ENCODE data around the gene PCDHGB5.
"Not testable (repeated sequence)": the region's sequence is repeated elsewhere in the genome, so short reads cannot be mapped to it uniquely, and the experiment has no call there.

Gene PCDHGB5

GRCh38 chr5:141422742-141423291 is 25.1 kb downstream of the PCDHGB5 start:
- Histone ChIP-seq H3K4me1 (ENCODE audit: low read depth, poor library complexity, severe bottlenecking) (no peaks in the 10 kb centered on the region), H3K9ac (no peak overlapping the region), H3K4me3 (IDR thresholded peaks at IDR 0.05; ENCODE audit: insufficient read depth, low read depth, low read length) (no peak overlapping the region), H3K27me3 (ENCODE audit: insufficient read depth, low read depth) (no peaks in the 10 kb centered on the region), H2AFZ (ENCODE audit: low read depth) (no peak overlapping the region), H4K20me1 (ENCODE audit: insufficient read depth) (no peaks in the 10 kb centered on the region), H3K4me2 (no peak overlapping the region), H3K79me2 (ENCODE audit: insufficient read depth, low read depth) (no peaks in the 10 kb centered on the region), H3K36me3 (ENCODE audit: insufficient read depth) (no peaks in the 10 kb centered on the region), H3K27ac (no peak overlapping the region)
- TF ChIP-seq CTCF (conservative IDR thresholded peaks at IDR 0.05; ENCODE audit: low read depth, low read length), result no peak

GRCh38 chr5:141427783-141428426 is 30.2 kb downstream of the PCDHGB5 start:
- Histone ChIP-seq H3K4me3 (IDR thresholded peaks at IDR 0.05; ENCODE audit: insufficient read depth, low read depth, low read length) (no peak overlapping the region), H4K20me1 (ENCODE audit: insufficient read depth) (no peaks in the 10 kb centered on the region), H3K9ac (no peak overlapping the region), H3K27ac (no peak overlapping the region), H3K4me1 (ENCODE audit: low read depth, poor library complexity, severe bottlenecking) (no peaks in the 10 kb centered on the region), H3K36me3 (ENCODE audit: insufficient read depth) (no peaks in the 10 kb centered on the region), H2AFZ (ENCODE audit: low read depth) (no peak overlapping the region), H3K79me2 (ENCODE audit: insufficient read depth, low read depth) (no peaks in the 10 kb centered on the region), H3K4me2 (no peak overlapping the region), H3K27me3 (ENCODE audit: insufficient read depth, low read depth) (no peaks in the 10 kb centered on the region)
- TF ChIP-seq CTCF (conservative IDR thresholded peaks at IDR 0.05; ENCODE audit: low read depth, low read length), result no peak

- no peak within 1 kb of the TSS for H2AFZ ChIP-seq (ENCODE audit: low read depth)
- no peak within 1 kb of the TSS for H3K9ac ChIP-seq
- no peak within 1 kb of the TSS for H3K4me3 ChIP-seq (IDR thresholded peaks at IDR 0.05; ENCODE audit: insufficient read depth, low read depth, low read length)
- H3K36me3 ChIP-seq (ENCODE audit: insufficient read depth), result no peaks in the 10 kb centered on the region
- no peak for TF ChIP-seq CTCF (conservative IDR thresholded peaks at IDR 0.05; ENCODE audit: low read depth, low read length)
- H4K20me1 ChIP-seq (ENCODE audit: insufficient read depth), result no peaks in the 10 kb centered on the region
- H3K79me2 ChIP-seq (ENCODE audit: insufficient read depth, low read depth), result no peaks in the 10 kb centered on the region
- H3K27me3 ChIP-seq (ENCODE audit: insufficient read depth, low read depth), result no peaks in the 10 kb centered on the region
- H3K4me2 ChIP-seq, result no peak within 1 kb of the TSS
- H3K27ac ChIP-seq, result no peak within 1 kb of the TSS
- H3K4me1 ChIP-seq (ENCODE audit: low read depth, poor library complexity, severe bottlenecking), result no peaks in the 10 kb centered on the region
These were observed 32.8 kb downstream of the PCDHGB5 start, which contains the start of gene PCDHGA12 for GRCh38 chr5:141430332-141431113. Gene PCDHGA12, plus strand, starts transcription at chr5:141430507. Its CDS starts 253 bp downstream, at chr5:141430760.

- Histone ChIP-seq H3K27ac (no peak overlapping the region), H3K36me3 (ENCODE audit: insufficient read depth) (no peaks in the 10 kb centered on the region), H3K4me3 (IDR thresholded peaks at IDR 0.05; ENCODE audit: insufficient read depth, low read depth, low read length) (no peak overlapping the region), H4K20me1 (ENCODE audit: insufficient read depth) (no peaks in the 10 kb centered on the region), H3K4me1 (ENCODE audit: low read depth, poor library complexity, severe bottlenecking) (no peaks in the 10 kb centered on the region), H3K4me2 (no peak overlapping the region), H3K79me2 (ENCODE audit: insufficient read depth, low read depth) (no peaks in the 10 kb centered on the region), H2AFZ (ENCODE audit: low read depth) (no peak overlapping the region), H3K9ac (no peak overlapping the region), H3K27me3 (ENCODE audit: insufficient read depth, low read depth) (no peaks in the 10 kb centered on the region)
- no peak for TF ChIP-seq CTCF (conservative IDR thresholded peaks at IDR 0.05; ENCODE audit: low read depth, low read length)
These were observed 33.5 kb downstream of the PCDHGB5 start for GRCh38 chr5:141431286-141431685.

- not testable (repeated sequence) for H3K27ac ChIP-seq; H3K79me2 ChIP-seq (ENCODE audit: insufficient read depth, low read depth); H3K4me2 ChIP-seq; H4K20me1 ChIP-seq (ENCODE audit: insufficient read depth); H3K9ac ChIP-seq; H3K36me3 ChIP-seq (ENCODE audit: insufficient read depth); H3K4me3 ChIP-seq (IDR thresholded peaks at IDR 0.05; ENCODE audit: insufficient read depth, low read depth, low read length); H3K4me1 ChIP-seq (ENCODE audit: low read depth, poor library complexity, severe bottlenecking); H2AFZ ChIP-seq (ENCODE audit: low read depth); H3K27me3 ChIP-seq (ENCODE audit: insufficient read depth, low read depth)
These were observed 34.6 kb downstream of the PCDHGB5 start for GRCh38 chr5:141432308-141432707.

- not testable (repeated sequence) for H3K9ac ChIP-seq; H3K4me2 ChIP-seq; H3K4me1 ChIP-seq (ENCODE audit: low read depth, poor library complexity, severe bottlenecking); H3K36me3 ChIP-seq (ENCODE audit: insufficient read depth); H3K4me3 ChIP-seq (IDR thresholded peaks at IDR 0.05; ENCODE audit: insufficient read depth, low read depth, low read length); H3K79me2 ChIP-seq (ENCODE audit: insufficient read depth, low read depth); H2AFZ ChIP-seq (ENCODE audit: low read depth); H4K20me1 ChIP-seq (ENCODE audit: insufficient read depth); H3K27ac ChIP-seq; H3K27me3 ChIP-seq (ENCODE audit: insufficient read depth, low read depth)
These were observed 35.0 kb downstream of the PCDHGB5 start for GRCh38 chr5:141432726-141433125.
